ENCODE data around the gene CCDC154. TPM values are rescaled to one million over a fixed set of nuclear protein-coding genes. Genes with fewer than 3 reads are reported as not detected.
"Not testable (repeated sequence)": the region's sequence is repeated elsewhere in the genome, so short reads cannot be mapped to it uniquely, and the experiment has no call there.

Gene CCDC154
- total RNA-seq, 2 experiments from 2014 or later, result 0.85 to 1.1 TPM

DNA sequence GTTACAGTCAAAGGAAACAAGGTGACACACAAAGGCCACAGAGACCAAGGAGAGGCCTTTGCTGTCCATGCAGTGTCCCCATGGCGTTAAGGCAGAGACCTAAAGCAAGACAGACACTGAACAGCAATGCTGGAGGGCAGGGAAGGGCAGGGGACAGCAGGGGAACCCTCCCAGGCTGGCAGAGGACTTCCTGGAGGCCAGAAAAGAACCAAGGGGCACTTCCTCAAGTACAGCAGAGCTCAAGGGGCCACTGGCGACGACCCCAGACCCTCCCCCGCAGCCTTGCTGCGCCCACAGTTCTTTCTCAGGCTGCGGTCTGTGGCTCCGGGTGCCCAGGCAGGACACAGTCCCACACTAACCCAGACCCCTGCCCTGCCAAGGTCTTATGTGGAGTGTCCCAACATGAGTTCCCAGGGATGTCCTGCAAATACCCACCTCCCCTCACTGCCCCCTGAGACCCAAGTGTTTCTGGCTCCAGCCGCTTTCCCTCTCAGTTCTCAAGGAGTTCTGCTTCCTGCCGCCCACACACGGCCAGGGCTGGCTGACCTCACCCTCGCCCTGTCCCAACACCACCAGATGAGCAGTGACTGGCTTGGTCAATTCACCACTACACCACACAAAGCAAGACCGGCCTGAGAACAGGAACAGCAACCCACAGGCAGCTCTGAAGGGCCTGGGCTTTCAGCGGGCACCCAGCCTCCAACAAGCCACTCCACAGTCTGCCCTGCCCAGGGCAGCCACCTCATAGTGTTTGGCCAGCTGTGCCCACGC is 26.3 kb upstream of the CCDC154 start:
- CTCF ChIA-PET (ENCODE audit: unreplicated experiment), result interaction anchor here (0.6 kb wide), 1 partner anchor 257 kb away, joined by 3 read pairs; no protein-coding TSS in a partner anchor
- DNase-seq (ENCODE audit: low spot score), result no peak
- TF ChIP-seq EZH2phosphoT487 (IDR thresholded peaks at IDR 0.05; ENCODE audit: borderline replicate concordance, low read depth, low read length), result no peak
- POLR2A ChIA-PET, result no interaction called here
- intact Hi-C loops (cut with micrococcal nuclease; ENCODE audit: unreplicated experiment), result no loop called here
- Histone ChIP-seq H3K27ac (ENCODE audit: low read depth, low read length, poor library complexity, severe bottlenecking) (no peak overlapping the region), H3K4me3 (ENCODE audit: low read depth, low read length, poor library complexity, severe bottlenecking) (no peak overlapping the region), H4K20me1 (ENCODE audit: insufficient read depth, low read length) (no peaks in the 10 kb centered on the region), H3K4me2 (ENCODE audit: low read length) (no peak overlapping the region), H3K9me3 (ENCODE audit: low read length) (no peaks in the 10 kb centered on the region), H3K36me3 (ENCODE audit: insufficient read depth, low read length) (no peaks in the 10 kb centered on the region), H3K4me1 (ENCODE audit: insufficient read depth, low read length, poor library complexity, severe bottlenecking) (peaks cover 11% of the 10 kb centered on the region), H3K9me2 (ENCODE audit: insufficient read depth, low read length) (no peaks in the 10 kb centered on the region), H2AFZ (ENCODE audit: low read length) (no peak overlapping the region), H3K79me2 (ENCODE audit: insufficient read depth, low read depth, low read length) (peaks cover 10% of the 10 kb centered on the region; the same call in 1 of the 2 replicates)
- BruUV-seq (replicated peaks), result no TSS peak

DNA sequence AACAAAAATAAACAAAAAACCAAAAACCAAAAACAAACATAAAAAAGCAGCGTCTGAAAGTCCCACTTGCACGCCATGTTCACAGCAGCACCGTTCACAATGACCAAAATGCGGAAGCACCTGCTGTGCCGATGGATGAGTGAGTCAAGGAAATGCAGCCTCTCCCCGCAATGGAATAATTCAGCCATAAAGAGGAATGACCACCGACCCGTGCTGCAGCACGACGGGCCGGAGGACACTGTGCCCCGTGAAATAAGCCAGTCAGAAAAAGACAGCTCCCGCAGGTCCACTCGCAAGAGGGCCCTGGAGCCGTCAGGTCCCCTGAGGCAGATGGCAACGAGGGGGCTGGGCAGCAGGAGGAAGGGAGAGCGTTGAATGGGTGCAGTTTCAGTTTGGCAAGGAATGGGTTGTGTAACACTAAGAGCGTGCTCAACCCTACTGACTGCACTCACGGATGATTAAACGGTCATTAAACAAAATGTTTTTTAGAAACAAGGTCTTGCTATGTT is 25.4 kb upstream of the CCDC154 start:
- H4K20me1 ChIP-seq (ENCODE audit: insufficient read depth, low read length), result no peaks in the 10 kb centered on the region
- intact Hi-C loops (cut with micrococcal nuclease; ENCODE audit: unreplicated experiment), result no loop called here
- DNase-seq (ENCODE audit: low spot score), result no peak

GRCh38 chr16:1469141-1469540 is 24.8 kb upstream of the CCDC154 start:
- H3K4me2 ChIP-seq (ENCODE audit: low read length); H3K36me3 ChIP-seq (ENCODE audit: insufficient read depth, low read length); H3K9me2 ChIP-seq (ENCODE audit: insufficient read depth, low read length); H3K4me1 ChIP-seq (ENCODE audit: insufficient read depth, low read length, poor library complexity, severe bottlenecking); POLR2A ChIA-PET; CTCF ChIA-PET (ENCODE audit: unreplicated experiment); BruUV-seq (replicated peaks); intact Hi-C loops (cut with micrococcal nuclease; ENCODE audit: unreplicated experiment); H2AFZ ChIP-seq (ENCODE audit: low read length); H3K27ac ChIP-seq (ENCODE audit: low read depth, low read length, poor library complexity, severe bottlenecking); DNase-seq (ENCODE audit: low spot score); H3K79me2 ChIP-seq (ENCODE audit: insufficient read depth, low read depth, low read length); H3K4me3 ChIP-seq (ENCODE audit: low read depth, low read length, poor library complexity, severe bottlenecking); H3K9me3 ChIP-seq (ENCODE audit: low read length); H4K20me1 ChIP-seq (ENCODE audit: insufficient read depth, low read length): not testable (repeated sequence)

More for the DNA sequence above, 25.4 kb upstream of the CCDC154 start:
- ChIA-PET CTCF (ENCODE audit: unreplicated experiment) (no interaction called here), POLR2A (no interaction called here)
- no peak for TF ChIP-seq EZH2phosphoT487 (IDR thresholded peaks at IDR 0.05; ENCODE audit: borderline replicate concordance, low read depth, low read length)
- TF ChIP-seq, protein P1, sequence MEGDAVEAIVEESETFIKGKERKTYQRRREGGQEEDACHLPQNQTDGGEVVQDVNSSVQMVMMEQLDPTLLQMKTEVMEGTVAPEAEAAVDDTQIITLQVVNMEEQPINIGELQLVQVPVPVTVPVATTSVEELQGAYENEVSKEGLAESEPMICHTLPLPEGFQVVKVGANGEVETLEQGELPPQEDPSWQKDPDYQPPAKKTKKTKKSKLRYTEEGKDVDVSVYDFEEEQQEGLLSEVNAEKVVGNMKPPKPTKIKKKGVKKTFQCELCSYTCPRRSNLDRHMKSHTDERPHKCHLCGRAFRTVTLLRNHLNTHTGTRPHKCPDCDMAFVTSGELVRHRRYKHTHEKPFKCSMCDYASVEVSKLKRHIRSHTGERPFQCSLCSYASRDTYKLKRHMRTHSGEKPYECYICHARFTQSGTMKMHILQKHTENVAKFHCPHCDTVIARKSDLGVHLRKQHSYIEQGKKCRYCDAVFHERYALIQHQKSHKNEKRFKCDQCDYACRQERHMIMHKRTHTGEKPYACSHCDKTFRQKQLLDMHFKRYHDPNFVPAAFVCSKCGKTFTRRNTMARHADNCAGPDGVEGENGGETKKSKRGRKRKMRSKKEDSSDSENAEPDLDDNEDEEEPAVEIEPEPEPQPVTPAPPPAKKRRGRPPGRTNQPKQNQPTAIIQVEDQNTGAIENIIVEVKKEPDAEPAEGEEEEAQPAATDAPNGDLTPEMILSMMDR (conservative IDR thresholded peaks at IDR 0.05; ENCODE audit: low read length), result no peak
- Histone ChIP-seq H3K9me3 (ENCODE audit: low read length) (no peaks in the 10 kb centered on the region), H3K4me1 (ENCODE audit: insufficient read depth, low read length, poor library complexity, severe bottlenecking) (peaks cover 7% of the 10 kb centered on the region), H3K79me2 (ENCODE audit: insufficient read depth, low read depth, low read length) (peaks cover 10% of the 10 kb centered on the region; the same call in 1 of the 2 replicates), H2AFZ (ENCODE audit: low read length) (no peak overlapping the region), H3K9me2 (ENCODE audit: insufficient read depth, low read length) (no peaks in the 10 kb centered on the region), H3K4me2 (ENCODE audit: low read length) (no peak overlapping the region), H3K4me3 (ENCODE audit: low read depth, low read length, poor library complexity, severe bottlenecking) (no peak overlapping the region), H3K27ac (ENCODE audit: low read depth, low read length, poor library complexity, severe bottlenecking) (no peak overlapping the region), H3K36me3 (ENCODE audit: insufficient read depth, low read length) (no peaks in the 10 kb centered on the region)
- no TSS peak for BruUV-seq (replicated peaks)
